Brain microvascular endothelial cell (primary cell): ENCODE results near the gene FAM240A.

Source experiments
- DNase-seq: peaks from one replicate; pipeline ENCODE4 v3.0.0-alpha.2; 2020
- H3K27ac ChIP-seq: fragments of 250-450 bp; sonication (Bioruptor Pico); 2 replicates; pipeline ENCODE4 v1.5.1; 2020; ENCODE audit warnings: mild to moderate bottlenecking, moderate library complexity
- H3K27me3 ChIP-seq: fragments of 250-450 bp; sonication (Bioruptor Pico); replicated peaks from 2 replicates; pipeline ENCODE4 v1.5.1; 2020; ENCODE audit warnings: mild to moderate bottlenecking
- H3K36me3 ChIP-seq: fragments of 250-450 bp; sonication (Bioruptor Pico); replicated peaks from 2 replicates; pipeline ENCODE4 v1.5.1; 2020; ENCODE audit warnings: mild to moderate bottlenecking
- H3K4me3 ChIP-seq: 2 replicates; pipeline ENCODE4 v1.5.1; 2011; ENCODE audit warnings: low read depth, mild to moderate bottlenecking, control low read depth, low read length, moderate library complexity
- CTCF ChIP-seq: IDR thresholded peaks from 2 replicates; pipeline ENCODE4 v1.5.1; 2011; ENCODE audit warnings: low read depth, mild to moderate bottlenecking, moderate library complexity, low read length, control low read depth, inconsistent platforms; ENCODE audit errors: missing control alignments
- in situ Hi-C: cut with HindIII; loops from 2 replicates; pipeline ENCODE4 v1.10.0; 2017; ENCODE audit warnings: low sequenced_read_pairs, low pct_ligation_motif_present

FAM240A gene

GRCh38 chr3:46639221-46639620, 26.9 kb downstream of the FAM240A start:
- no peak for DNase-seq
- no peaks in the 10 kb centered on the region for H3K36me3 ChIP-seq
- in situ Hi-C loops = loop anchor here (25.0 kb wide), 1 partner anchor 152 kb away; the partner anchor contains the start of gene RTP3
- no peak overlapping the region for H3K4me3 ChIP-seq
- no peak overlapping the region for H3K27ac ChIP-seq
- H3K27me3 ChIP-seq = peaks cover 3% of the 10 kb centered on the region
- TF ChIP-seq CTCF = no peak

- no peak overlapping the region for H3K4me3 ChIP-seq
- no peak for TF ChIP-seq CTCF
- no peak for DNase-seq
- in situ Hi-C loops = loop anchor here (25.0 kb wide), 1 partner anchor 154 kb away; the partner anchor contains the start of gene RTP3
- no peak overlapping the region for H3K27ac ChIP-seq
- peaks cover 3% of the 10 kb centered on the region for H3K27me3 ChIP-seq
- H3K36me3 ChIP-seq = no peaks in the 10 kb centered on the region
These were observed 28.6 kb downstream of the FAM240A start for GRCh38 chr3:46640927-46641326.

DNA sequence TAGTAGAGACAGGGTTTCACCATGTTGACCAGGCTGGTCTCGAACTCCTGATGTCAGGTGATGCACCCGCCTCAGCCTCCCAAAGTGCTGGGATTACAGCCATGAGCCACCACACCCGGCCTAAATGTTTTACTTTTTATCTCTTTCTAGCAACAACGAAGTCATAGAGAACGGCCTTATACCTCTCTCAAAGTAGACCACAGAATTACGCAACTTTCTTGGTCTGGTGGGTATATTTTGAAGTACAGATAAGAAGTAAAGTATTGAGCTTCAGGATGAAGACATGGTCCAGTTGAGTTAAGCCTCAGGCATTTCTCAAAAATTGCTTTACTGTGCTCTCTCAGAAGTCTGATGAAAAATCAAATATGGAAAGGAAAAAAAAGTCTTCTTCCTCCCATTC, 30.6 kb downstream of the FAM240A start:
- no peak for TF ChIP-seq CTCF
- in situ Hi-C loops = loop anchor here (25.0 kb wide), 1 partner anchor 156 kb away; the partner anchor contains the start of gene RTP3
- no peak overlapping the region for H3K4me3 ChIP-seq
- DNase-seq = no peak
- H3K27ac ChIP-seq = no peak overlapping the region
- H3K36me3 ChIP-seq = no peaks in the 10 kb centered on the region
- peaks cover 3% of the 10 kb centered on the region for H3K27me3 ChIP-seq

DNA sequence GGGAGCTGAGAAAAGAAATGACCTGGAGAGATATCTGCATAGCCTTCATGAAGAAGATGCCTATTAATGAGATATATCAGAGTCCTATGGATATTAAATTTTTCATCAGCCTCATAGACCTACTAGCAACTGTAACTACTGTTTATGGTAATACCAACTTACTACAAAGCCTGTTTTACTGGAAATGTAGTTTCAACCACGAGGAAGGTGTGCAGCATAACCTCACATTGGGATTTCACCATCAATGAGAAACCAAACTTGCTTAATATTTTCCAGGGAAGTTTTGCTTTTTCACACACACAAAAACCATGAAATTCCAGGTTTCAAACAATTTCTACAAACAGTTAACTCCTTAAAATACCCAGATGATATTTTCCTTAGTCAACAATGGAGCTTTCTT, 31.4 kb downstream of the FAM240A start:
- Histone ChIP-seq H3K36me3 (no peaks in the 10 kb centered on the region), H3K4me3 (no peak overlapping the region), H3K27ac (no peak overlapping the region), H3K27me3 (peaks cover 3% of the 10 kb centered on the region)
- no peak for DNase-seq
- TF ChIP-seq CTCF = no peak
- in situ Hi-C loops = loop anchor here (25.0 kb wide), 1 partner anchor 156 kb away; the partner anchor contains the start of gene RTP3

DNA sequence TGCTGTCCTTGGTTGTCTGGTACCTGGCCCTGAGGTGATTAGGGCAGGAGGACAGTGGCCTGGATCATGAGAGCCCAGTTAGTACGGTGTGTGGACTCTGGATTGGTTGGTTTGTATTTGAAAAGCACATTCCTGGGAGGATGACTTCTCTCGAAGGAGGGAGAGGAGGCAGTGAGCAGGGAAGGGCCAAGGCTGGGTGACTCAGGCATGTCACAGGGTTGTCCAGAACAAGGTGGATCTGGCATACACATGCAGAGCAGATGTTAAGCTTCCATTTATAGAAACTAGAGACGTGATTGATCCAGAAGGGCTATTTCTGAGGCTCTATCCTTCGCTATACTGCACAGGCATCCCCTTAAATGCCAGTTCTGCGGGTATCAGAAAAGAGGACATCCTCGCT, 34.4 kb downstream of the FAM240A start:
- no peak for TF ChIP-seq CTCF
- in situ Hi-C loops = loop anchor here (25.0 kb wide), 1 partner anchor 159 kb away; the partner anchor contains the start of gene RTP3

GRCh38 chr3:46648096-46648495, 35.8 kb downstream of the FAM240A start:
- Histone ChIP-seq H3K4me3 (no peak overlapping the region), H3K27me3 (no peaks in the 10 kb centered on the region), H3K36me3 (no peaks in the 10 kb centered on the region), H3K27ac (no peak overlapping the region)
- DNase-seq = no peak
- no peak for TF ChIP-seq CTCF
- in situ Hi-C loops = loop anchor here (25.0 kb wide), 1 partner anchor 161 kb away; the partner anchor contains the start of gene RTP3

More for the DNA sequence above, 34.4 kb downstream of the FAM240A start:
- Histone ChIP-seq H3K36me3 (no peaks in the 10 kb centered on the region), H3K4me3 (no peak overlapping the region), H3K27me3 (peaks cover 2% of the 10 kb centered on the region), H3K27ac (no peak overlapping the region)
- DNase-seq = peak; percentile 9
